22Rv1 (cell line): ENCODE data around the gene FGF5.

Experiments used
- CTCF ChIP-seq: fragments of 450-650 bp; IDR thresholded peaks from 2 replicates; pipeline ENCODE4 v1.5.1; 2017; ENCODE audit warnings: mild to moderate bottlenecking
- ZFX ChIP-seq: fragments of 450-650 bp; IDR thresholded peaks from 2 replicates; pipeline ENCODE4 v1.6.1; 2017; ENCODE audit warnings: antibody characterized with exemption, borderline replicate concordance

GRCh38 chr4:80333121-80333520 is 66.7 kb downstream of the FGF5 start:
- TF ChIP-seq CTCF (no peak), ZFX (no peak)
